A549 (cell line): Measurements from ENCODE around the gene FOXO1.
"Not testable (repeated sequence)": the region's sequence is repeated elsewhere in the genome, so short reads cannot be mapped to it uniquely, and the experiment has no call there.

ENCODE experiments used
- CBX8 ChIP-seq: fragments of 200-600 bp; sonication (generic); IDR thresholded peaks from 2 replicates; pipeline ENCODE4 v1.6.1; 2016
- CTCF ChIP-seq: fragments of >200 bp; sonication (Bioruptor Twin); formaldehyde crosslinking; IDR thresholded peaks from 3 replicates; pipeline ENCODE4 v1.5.1; 2016
- FOSL2 ChIP-seq, 2 experiments: fragments of 450-650 bp in 1 of 2; fragments of >200 bp in 1 of 2; sonication (Bioruptor Twin) in 1 of 2; formaldehyde crosslinking; IDR thresholded peaks; 2 replicates each; pipeline versions ENCODE4 v1.5.0 to v1.6.1; 2016 to 2020; ENCODE audit warnings: mild to moderate bottlenecking in 1 of 2, moderate library complexity in 1 of 2
- HDAC2 ChIP-seq: fragments of 200-600 bp; sonication (generic); IDR thresholded peaks from 2 replicates; pipeline ENCODE4 v1.6.1; 2016
- KDM1A ChIP-seq: fragments of 200-600 bp; sonication (generic); IDR thresholded peaks from 2 replicates; pipeline ENCODE4 v1.6.1; 2016; ENCODE audit warnings: low read depth, mild to moderate bottlenecking
- MAX ChIP-seq: IDR thresholded peaks from 2 replicates; pipeline ENCODE4 v1.6.1; 2012
- MAZ ChIP-seq: fragments of 150-350 bp; IDR thresholded peaks from 2 replicates; pipeline ENCODE4 v1.6.1; 2014; ENCODE audit warnings: antibody characterized with exemption, low read depth, low read length, borderline replicate concordance
- MYC ChIP-seq: IDR thresholded peaks from 2 replicates; pipeline ENCODE4 v1.6.1; 2012; ENCODE audit warnings: mild to moderate bottlenecking, inconsistent platforms, low read length, improper control_type of control experiment, borderline replicate concordance
- POLR2A ChIP-seq: IDR thresholded peaks from 2 replicates; pipeline ENCODE4 v1.6.1; 2012; ENCODE audit warnings: mild to moderate bottlenecking, low read length
- RAD21 ChIP-seq, 2 experiments: fragments of >200 bp in 1 of 2; sonication (Bioruptor Twin) in 1 of 2; formaldehyde crosslinking in 1 of 2; IDR thresholded peaks in 1 of 2; conservative IDR thresholded peaks in 1 of 2; 2 replicates in 1 of 2; 3 replicates in 1 of 2; pipeline ENCODE4 v1.6.1; 2012 to 2018; ENCODE audit warnings: inconsistent platforms in 1 of 2
- SMC3 ChIP-seq: fragments of >200 bp; sonication (Bioruptor Twin); formaldehyde crosslinking; IDR thresholded peaks from 3 replicates; pipeline ENCODE4 v1.6.1; 2018; ENCODE audit warnings: inconsistent platforms
- USF2 ChIP-seq: fragments of 450-650 bp; IDR thresholded peaks from 2 replicates; pipeline ENCODE4 v1.6.1; 2014; ENCODE audit warnings: antibody characterized with exemption
- ZFP36 ChIP-seq: fragments of 450-650 bp; IDR thresholded peaks from 2 replicates; pipeline ENCODE4 v1.6.1; 2014; ENCODE audit warnings: borderline replicate concordance; ENCODE audit not compliant: partially characterized antibody

GRCh38 chr13:40664100-40664349 is 2.4 kb downstream of the FOXO1 start:
- TF ChIP-seq USF2; CTCF; POLR2A; MAX; SMC3; FOSL2 (IDR thresholded peaks at IDR 0.05); FOSL2 (CRISPR knock-in tag; IDR thresholded peaks at IDR 0.05); RAD21 (conservative IDR thresholded peaks at IDR 0.05 in 1 of 2, IDR thresholded peaks at IDR 0.05 in 1 of 2); ZFP36; HDAC2; KDM1A; MYC; MAZ; CBX8: not testable (repeated sequence)
